G401.6 (cell line): ENCODE data around the gene SEMA5A.

Experiments used
- FAIRE-seq: peaks from 2 replicates; lab custom pipeline; 2012; peaks lifted over from hg19 to GRCh38; lab: Jason Lieb, UNC

The SEMA5A gene

GRCh38 chr5:9166202-9167112, 379.4 kb downstream of the SEMA5A start:
- no peak for FAIRE-seq

GRCh38 chr5:9165546-9165945, 380.3 kb downstream of the SEMA5A start:
- FAIRE-seq = no peak

- no peak for FAIRE-seq
Observed at GRCh38 chr5:9160747-9161146, 385.1 kb downstream of the SEMA5A start.

- FAIRE-seq = no peak
Observed at GRCh38 chr5:9157811-9158210, 388.1 kb downstream of the SEMA5A start.

- no peak for FAIRE-seq
Observed at GRCh38 chr5:9157020-9157419, 388.9 kb downstream of the SEMA5A start.

- no peak for FAIRE-seq
Observed at GRCh38 chr5:9156282-9156681, 389.6 kb downstream of the SEMA5A start.

GRCh38 chr5:9151684-9152427, 394.0 kb downstream of the SEMA5A start:
- no peak for FAIRE-seq

- no peak for FAIRE-seq
Observed at GRCh38 chr5:9149988-9150387, 395.9 kb downstream of the SEMA5A start.

- no peak for FAIRE-seq
Observed at GRCh38 chr5:9148242-9148641, 397.6 kb downstream of the SEMA5A start.

GRCh38 chr5:9140711-9141110, 405.2 kb downstream of the SEMA5A start:
- FAIRE-seq = no peak

GRCh38 chr5:9140202-9140601, 405.7 kb downstream of the SEMA5A start:
- no peak for FAIRE-seq

- FAIRE-seq = no peak
Observed at GRCh38 chr5:9139344-9139743, 406.5 kb downstream of the SEMA5A start.

GRCh38 chr5:9128136-9128535, 417.7 kb downstream of the SEMA5A start:
- FAIRE-seq = no peak

- no peak for FAIRE-seq
Observed at GRCh38 chr5:9126490-9126889, 419.4 kb downstream of the SEMA5A start.

- no peak for FAIRE-seq
Observed at GRCh38 chr5:9125852-9126251, 420.0 kb downstream of the SEMA5A start.

- no peak for FAIRE-seq
Observed at GRCh38 chr5:9124838-9125237, 421.0 kb downstream of the SEMA5A start.

GRCh38 chr5:9124071-9124470, 421.8 kb downstream of the SEMA5A start:
- no peak for FAIRE-seq

- no peak for FAIRE-seq
Observed at GRCh38 chr5:9122528-9122927, 423.3 kb downstream of the SEMA5A start.

- FAIRE-seq = no peak
Observed at GRCh38 chr5:9121597-9121996, 424.3 kb downstream of the SEMA5A start.

GRCh38 chr5:9118852-9119251, 427.0 kb downstream of the SEMA5A start:
- FAIRE-seq = no peak

GRCh38 chr5:9115093-9115492, 430.8 kb downstream of the SEMA5A start:
- FAIRE-seq = no peak

GRCh38 chr5:9112520-9113291, 433.2 kb downstream of the SEMA5A start:
- no peak for FAIRE-seq

- no peak for FAIRE-seq
Observed at GRCh38 chr5:9108162-9108561, 437.7 kb downstream of the SEMA5A start.
